ENCODE measurements around the gene CREB5. TPM values are rescaled to one million over a fixed set of nuclear protein-coding genes. Genes with fewer than 3 reads are reported as not detected.

The CREB5 gene
- total RNA-seq, 2 experiments from 2014 or later: 0.19 to 0.22 TPM

DNA sequence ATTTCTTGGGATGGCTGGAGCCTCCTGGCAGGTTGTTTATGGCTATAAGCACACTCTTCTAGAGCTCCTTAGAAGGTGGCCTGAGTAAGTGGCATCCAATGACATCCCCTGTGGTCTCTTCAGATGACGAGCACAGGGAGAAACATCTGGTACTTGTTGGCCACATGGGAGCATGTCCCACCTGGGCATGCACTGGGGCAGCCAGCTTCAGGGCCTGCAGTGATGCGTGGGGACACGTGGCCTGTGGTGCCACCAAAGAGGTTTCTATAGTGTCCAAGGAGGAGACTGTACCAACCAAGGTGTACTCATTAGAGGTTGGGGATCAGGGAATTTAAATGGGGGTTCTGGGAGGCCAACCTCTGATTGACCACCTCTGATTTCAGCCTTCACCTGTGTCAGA is 420.4 kb downstream of the CREB5 start:
- no peak overlapping the region for H3K4me3 ChIP-seq (ENCODE audit: low read length)
- H3K4me1 ChIP-seq (ENCODE audit: insufficient read depth, low read length): no peaks in the 10 kb centered on the region
- ChIA-PET CTCF (no interaction called here), POLR2A (interaction anchor here (0.6 kb wide), 1 partner anchor 167 kb away, joined by 3 read pairs; no protein-coding TSS in a partner anchor)
- ATAC-seq (ENCODE audit: poor library complexity) (no peak), DNase-seq (no peak)
- TF ChIP-seq CTCF (IDR thresholded peaks at IDR 0.05): no peak
- H3K9me3 Mint-ChIP-seq: no peaks in the 10 kb centered on the region
- peaks cover 0 to 6% of the 10 kb centered on the region in 2 experiments for H3K27me3 ChIP-seq (ENCODE audit: control insufficient read depth in 1 of 2, insufficient read depth in 2 of 2, low read length in 2 of 2)
- no peaks in the 10 kb centered on the region for H3K4me1 Mint-ChIP-seq (ENCODE audit: low read depth)
- H3K27ac ChIP-seq (ENCODE audit: low read depth in 1 of 2, low read length in 2 of 2): no peak overlapping the region
- no peak overlapping the region for H3K27ac Mint-ChIP-seq
- no peaks in the 10 kb centered on the region for H3K36me3 ChIP-seq (ENCODE audit: insufficient read depth, low read length)
- H3K27me3 Mint-ChIP-seq: peaks cover 11% of the 10 kb centered on the region
- H3K36me3 Mint-ChIP-seq (ENCODE audit: low read depth): no peaks in the 10 kb centered on the region
- no peak overlapping the region for H3K4me3 Mint-ChIP-seq
- intact Hi-C loops (cut with DNase I, micrococcal nuclease): no loop called here
- no peaks in the 10 kb centered on the region for H3K9me3 ChIP-seq (ENCODE audit: control insufficient read depth in 1 of 2, insufficient read depth in 1 of 2, low read length in 2 of 2)

- H3K27me3 ChIP-seq (ENCODE audit: control insufficient read depth in 1 of 2, insufficient read depth in 2 of 2, low read length in 2 of 2): peaks cover 0 to 8% of the 10 kb centered on the region in 2 experiments
- H3K27ac Mint-ChIP-seq: no peak overlapping the region
- no peaks in the 10 kb centered on the region for H3K9me3 Mint-ChIP-seq
- no peaks in the 10 kb centered on the region for H3K4me1 Mint-ChIP-seq (ENCODE audit: low read depth)
- peaks cover 10% of the 10 kb centered on the region for H3K27me3 Mint-ChIP-seq
- no peaks in the 10 kb centered on the region for H3K36me3 Mint-ChIP-seq (ENCODE audit: low read depth)
- no peak for DNase-seq
- H3K9me3 ChIP-seq (ENCODE audit: control insufficient read depth in 1 of 2, insufficient read depth in 1 of 2, low read length in 2 of 2): no peaks in the 10 kb centered on the region
- no peaks in the 10 kb centered on the region for H3K4me1 ChIP-seq (ENCODE audit: insufficient read depth, low read length)
- ATAC-seq (ENCODE audit: poor library complexity): no peak
- intact Hi-C loops (cut with DNase I, micrococcal nuclease): no loop called here
- no peak overlapping the region for H3K4me3 ChIP-seq (ENCODE audit: low read length)
- no peak overlapping the region for H3K4me3 Mint-ChIP-seq
- TF ChIP-seq CTCF (IDR thresholded peaks at IDR 0.05): no peak
- ChIA-PET CTCF (no interaction called here), POLR2A (no interaction called here)
- H3K36me3 ChIP-seq (ENCODE audit: insufficient read depth, low read length): no peaks in the 10 kb centered on the region
- no peak overlapping the region for H3K27ac ChIP-seq (ENCODE audit: low read depth in 1 of 2, low read length in 2 of 2)
Measured at GRCh38 chr7:28835800-28836199, 423.5 kb downstream of the CREB5 start.

DNA sequence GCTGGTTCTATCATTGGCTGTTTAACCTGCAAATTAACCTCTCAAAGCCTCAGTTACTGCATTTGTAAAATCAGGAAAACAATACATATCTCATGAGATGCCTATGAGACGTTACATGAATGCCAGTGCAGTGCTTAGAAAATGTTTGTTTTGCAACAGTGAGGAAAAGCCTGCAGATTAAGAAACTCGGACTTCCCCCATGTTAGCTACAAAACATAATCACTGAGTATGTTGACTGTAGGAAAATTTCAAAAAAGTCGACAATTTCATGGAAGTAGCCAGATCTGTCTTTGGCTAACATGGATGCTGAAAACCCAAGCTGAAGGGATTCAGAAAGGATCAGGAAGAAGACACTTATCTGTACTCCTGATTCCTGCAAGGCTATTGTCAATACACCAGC is 424.4 kb downstream of the CREB5 start:
- POLR2A ChIA-PET: no interaction called here
- Histone ChIP-seq H3K36me3 (ENCODE audit: insufficient read depth, low read length) (no peaks in the 10 kb centered on the region), H3K9me3 (ENCODE audit: control insufficient read depth in 1 of 2, insufficient read depth in 1 of 2, low read length in 2 of 2) (no peaks in the 10 kb centered on the region), H3K27ac (ENCODE audit: low read depth in 1 of 2, low read length in 2 of 2) (no peak overlapping the region), H3K4me1 (ENCODE audit: insufficient read depth, low read length) (no peaks in the 10 kb centered on the region), H3K27me3 (ENCODE audit: control insufficient read depth in 1 of 2, insufficient read depth in 2 of 2, low read length in 2 of 2) (peaks cover 0 to 5% of the 10 kb centered on the region in 2 experiments), H3K4me3 (ENCODE audit: low read length) (no peak overlapping the region)
- DNase-seq: no peak
- no peak for ATAC-seq (ENCODE audit: poor library complexity)
- no peaks in the 10 kb centered on the region for H3K9me3 Mint-ChIP-seq
- CTCF ChIA-PET: no interaction called here
- TF ChIP-seq CTCF (IDR thresholded peaks at IDR 0.05): no peak
- no peak overlapping the region for H3K27ac Mint-ChIP-seq
- H3K4me1 Mint-ChIP-seq (ENCODE audit: low read depth): no peaks in the 10 kb centered on the region
- H3K4me3 Mint-ChIP-seq: no peak overlapping the region
- peaks cover 15% of the 10 kb centered on the region for H3K27me3 Mint-ChIP-seq
- intact Hi-C loops (cut with DNase I, micrococcal nuclease): no loop called here
- H3K36me3 Mint-ChIP-seq (ENCODE audit: low read depth): no peaks in the 10 kb centered on the region
